ENCODE measurements around the gene SNX18.
A peak's percentile ranks its signal among the peaks of the same experiment; 100 is the strongest.
"Not testable (repeated sequence)": the region's sequence is repeated elsewhere in the genome, so short reads cannot be mapped to it uniquely, and the experiment has no call there.

The SNX18 gene, protein sequence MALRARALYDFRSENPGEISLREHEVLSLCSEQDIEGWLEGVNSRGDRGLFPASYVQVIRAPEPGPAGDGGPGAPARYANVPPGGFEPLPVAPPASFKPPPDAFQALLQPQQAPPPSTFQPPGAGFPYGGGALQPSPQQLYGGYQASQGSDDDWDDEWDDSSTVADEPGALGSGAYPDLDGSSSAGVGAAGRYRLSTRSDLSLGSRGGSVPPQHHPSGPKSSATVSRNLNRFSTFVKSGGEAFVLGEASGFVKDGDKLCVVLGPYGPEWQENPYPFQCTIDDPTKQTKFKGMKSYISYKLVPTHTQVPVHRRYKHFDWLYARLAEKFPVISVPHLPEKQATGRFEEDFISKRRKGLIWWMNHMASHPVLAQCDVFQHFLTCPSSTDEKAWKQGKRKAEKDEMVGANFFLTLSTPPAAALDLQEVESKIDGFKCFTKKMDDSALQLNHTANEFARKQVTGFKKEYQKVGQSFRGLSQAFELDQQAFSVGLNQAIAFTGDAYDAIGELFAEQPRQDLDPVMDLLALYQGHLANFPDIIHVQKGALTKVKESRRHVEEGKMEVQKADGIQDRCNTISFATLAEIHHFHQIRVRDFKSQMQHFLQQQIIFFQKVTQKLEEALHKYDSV

DNA sequence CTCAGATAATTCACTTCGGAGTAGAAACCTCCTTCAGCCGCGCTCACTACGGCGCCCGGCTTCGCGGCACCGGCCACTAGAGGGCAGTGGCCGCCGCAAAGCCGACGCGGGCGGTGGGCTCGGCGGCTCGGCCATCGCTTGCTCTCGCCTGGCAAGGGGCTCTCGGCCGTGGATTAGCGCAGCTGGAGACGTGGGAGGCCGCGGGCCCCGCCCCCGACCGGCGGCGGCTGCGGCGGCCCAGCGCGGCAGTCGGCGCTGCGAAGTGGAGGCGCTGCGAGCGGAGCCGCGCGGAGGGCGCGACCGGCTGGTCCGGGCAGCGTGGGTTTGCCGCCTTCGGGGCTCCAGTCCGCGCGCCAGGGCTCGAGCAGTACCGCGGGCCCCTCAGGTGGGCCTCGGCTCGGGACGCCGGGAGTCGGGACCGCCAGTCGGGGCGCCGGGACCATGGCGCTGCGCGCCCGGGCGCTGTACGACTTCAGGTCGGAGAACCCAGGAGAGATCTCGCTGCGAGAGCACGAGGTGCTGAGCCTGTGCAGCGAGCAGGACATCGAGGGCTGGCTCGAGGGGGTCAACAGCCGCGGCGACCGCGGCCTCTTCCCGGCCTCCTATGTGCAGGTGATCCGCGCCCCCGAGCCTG lies at the start of gene SNX18:
Gene SNX18 (plus strand): TSS at position 248 of the 634 bp plus-strand sequence. CDS start 194 bp downstream, at position 442.
- Mint-ChIP-seq H3K4me3 (peak within 1 kb of the TSS; percentile 83), H3K27ac (peak within 1 kb of the TSS; percentile 74), H3K27me3 (peaks cover 21% of the 10 kb centered on the region), H3K4me1 (peaks cover 47% of the 10 kb centered on the region), H3K36me3 (peaks cover 34% of the 10 kb centered on the region), H3K9me3 (no peaks in the 10 kb centered on the region)
- CTCF ChIA-PET: interaction anchor here (0.6 to 5.3 kb wide), 30 partner anchors 21 to 427 kb away, joined by 3 to 100 read pairs (median 4); no protein-coding TSS in a partner anchor
- peak; percentile 93 for DNase-seq

DNA sequence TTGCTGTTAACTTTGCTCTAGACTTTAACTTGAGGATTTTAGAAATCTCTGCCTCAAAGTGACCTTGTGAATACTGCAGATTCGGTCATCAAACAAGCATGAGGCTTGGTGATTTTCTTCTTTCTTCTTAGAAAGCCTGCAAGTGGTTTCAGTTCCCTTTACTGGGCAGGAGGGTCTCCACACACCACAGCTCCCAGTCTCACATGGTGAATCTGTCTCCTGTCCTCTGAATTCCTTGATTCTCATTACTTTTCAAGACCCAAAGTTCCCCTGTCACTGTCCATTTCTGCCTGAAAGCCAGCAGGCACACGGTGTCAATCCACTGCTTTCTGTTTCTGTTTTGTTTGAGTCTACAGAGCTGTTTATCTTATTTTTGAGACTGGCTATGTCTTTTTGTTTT lies 47.9 kb upstream of the SNX18 start:
- CTCF ChIA-PET: no interaction called here
- H3K27me3 Mint-ChIP-seq: peaks cover 6% of the 10 kb centered on the region
- H3K36me3 Mint-ChIP-seq: no peaks in the 10 kb centered on the region
- DNase-seq: no peak
- peak overlapping the region; percentile 1 for H3K4me3 Mint-ChIP-seq
- H3K27ac Mint-ChIP-seq: no peak overlapping the region
- H3K4me1 Mint-ChIP-seq: peaks cover 5% of the 10 kb centered on the region
- H3K9me3 Mint-ChIP-seq: no peaks in the 10 kb centered on the region

DNA sequence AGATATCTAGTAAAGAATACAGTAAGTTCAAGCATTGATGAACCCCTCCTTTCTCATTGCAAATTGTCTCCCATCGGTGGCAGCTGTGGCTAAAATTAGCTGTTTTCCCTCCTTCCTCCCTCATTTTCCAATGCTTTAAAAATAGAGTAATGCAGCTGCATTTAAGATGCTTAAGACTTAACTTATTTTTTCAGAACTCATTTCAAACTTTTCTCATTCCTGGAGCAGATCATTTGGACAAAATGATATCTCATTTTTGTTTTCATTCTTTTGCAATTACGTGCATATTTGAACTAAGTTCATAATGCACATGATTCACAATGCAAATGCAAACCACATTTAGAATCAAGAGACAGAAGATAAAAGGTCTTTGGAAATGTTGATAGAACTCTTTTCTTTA lies 47.4 kb upstream of the SNX18 start:
- Mint-ChIP-seq H3K27me3 (peaks cover 6% of the 10 kb centered on the region), H3K4me3 (no peak overlapping the region), H3K9me3 (no peaks in the 10 kb centered on the region), H3K36me3 (no peaks in the 10 kb centered on the region), H3K4me1 (peaks cover 5% of the 10 kb centered on the region), H3K27ac (no peak overlapping the region)
- DNase-seq: no peak
- CTCF ChIA-PET: interaction anchor here (1.1 kb wide), 1 partner anchor 49 kb away, joined by 3 read pairs; no protein-coding TSS in a partner anchor

DNA sequence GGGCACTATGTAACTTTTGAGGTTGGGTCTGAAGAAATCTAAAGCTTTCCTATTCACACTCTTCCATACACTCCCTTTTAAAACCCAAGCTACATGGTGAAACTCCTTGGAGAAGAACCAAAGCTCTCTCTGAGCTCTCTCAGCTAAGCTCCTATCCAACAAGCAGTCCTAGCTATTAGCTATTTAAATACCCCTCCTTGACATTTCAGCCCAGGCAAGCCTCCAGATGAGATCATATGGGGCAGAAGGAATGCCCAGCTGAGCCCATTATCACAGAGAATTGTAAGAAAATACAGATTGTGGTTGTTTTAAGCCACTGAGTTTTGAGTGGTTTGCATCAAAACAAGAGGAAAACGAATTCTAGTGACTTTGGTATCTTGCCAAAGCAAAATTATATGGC lies 46.9 kb upstream of the SNX18 start:
- no peaks in the 10 kb centered on the region for H3K36me3 Mint-ChIP-seq
- H3K27ac Mint-ChIP-seq: no peak overlapping the region
- CTCF ChIA-PET: interaction anchor here (1.1 kb wide), 1 partner anchor 49 kb away, joined by 3 read pairs; no protein-coding TSS in a partner anchor
- DNase-seq: no peak
- H3K4me3 Mint-ChIP-seq: no peak overlapping the region
- peaks cover 6% of the 10 kb centered on the region for H3K27me3 Mint-ChIP-seq
- peaks cover 5% of the 10 kb centered on the region for H3K4me1 Mint-ChIP-seq
- no peaks in the 10 kb centered on the region for H3K9me3 Mint-ChIP-seq

GRCh38 chr5:54471398-54471797 lies 46.2 kb upstream of the SNX18 start:
- CTCF ChIA-PET: interaction anchor here (0.6 to 1.3 kb wide), 3 partner anchors 10 to 529 kb away, joined by 3 to 6 read pairs (median 3); no protein-coding TSS in a partner anchor
- Mint-ChIP-seq H3K4me1 (peaks cover 5% of the 10 kb centered on the region), H3K27me3 (peaks cover 6% of the 10 kb centered on the region), H3K4me3 (no peak overlapping the region), H3K27ac (no peak overlapping the region), H3K36me3 (no peaks in the 10 kb centered on the region), H3K9me3 (no peaks in the 10 kb centered on the region)
- DNase-seq: no peak

DNA sequence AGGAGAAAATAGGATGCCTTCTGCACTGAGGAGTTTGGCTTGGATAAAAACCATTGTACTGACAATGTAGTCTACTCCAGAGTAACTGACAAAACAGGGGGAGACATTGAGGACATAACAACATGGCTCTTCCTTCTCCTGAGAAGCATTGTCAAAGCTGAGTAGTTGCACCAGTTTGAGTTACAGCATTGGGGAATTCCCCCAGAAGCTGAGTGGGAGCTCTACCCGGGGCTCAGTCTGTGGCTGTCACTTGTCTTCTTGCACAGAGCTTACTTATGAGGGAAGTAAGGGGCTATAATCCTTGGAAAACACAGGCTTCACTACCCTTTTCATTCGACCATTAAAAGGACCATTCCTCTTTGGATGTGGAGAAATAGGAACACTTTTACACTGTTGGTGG lies 40.9 kb upstream of the SNX18 start:
- H3K9me3 Mint-ChIP-seq: no peaks in the 10 kb centered on the region
- CTCF ChIA-PET: interaction anchor here (0.9 kb wide), 1 partner anchor 13 kb away, joined by 4 read pairs; no protein-coding TSS in a partner anchor
- H3K27me3 Mint-ChIP-seq: peaks cover 19% of the 10 kb centered on the region
- no peak overlapping the region for H3K4me3 Mint-ChIP-seq
- no peak overlapping the region for H3K27ac Mint-ChIP-seq
- H3K4me1 Mint-ChIP-seq: no peaks in the 10 kb centered on the region
- no peaks in the 10 kb centered on the region for H3K36me3 Mint-ChIP-seq
- no peak for DNase-seq

DNA sequence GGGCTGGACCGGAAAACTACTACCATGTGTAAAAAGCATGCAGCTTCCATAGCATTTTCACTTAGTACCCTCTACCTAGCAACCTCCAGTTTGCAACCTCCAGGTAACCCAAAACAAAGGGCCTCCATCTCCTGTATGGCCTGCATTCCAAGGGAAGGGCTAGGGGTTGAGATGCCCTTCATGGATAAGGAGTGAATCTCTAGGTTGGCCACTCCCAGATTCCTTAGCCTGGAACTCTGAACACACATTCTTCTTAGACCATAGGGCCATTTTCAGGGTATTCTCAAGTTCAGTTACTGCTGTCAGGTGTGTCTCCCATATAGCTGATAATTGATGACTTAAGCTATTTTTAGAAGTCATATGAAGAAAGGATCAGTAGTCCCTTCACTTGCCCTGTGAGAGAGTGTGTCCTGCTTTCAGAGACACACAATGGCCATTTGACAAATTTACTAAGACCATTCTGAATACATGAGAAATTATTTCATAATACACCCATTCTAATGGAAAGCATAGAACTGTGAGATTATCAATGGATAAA lies 39.5 kb upstream of the SNX18 start:
- no peak overlapping the region for H3K27ac Mint-ChIP-seq
- H3K36me3 Mint-ChIP-seq: no peaks in the 10 kb centered on the region
- CTCF ChIA-PET: interaction anchor here (1.6 kb wide), 1 partner anchor 11 kb away, joined by 3 read pairs; no protein-coding TSS in a partner anchor
- peaks cover 19% of the 10 kb centered on the region for H3K27me3 Mint-ChIP-seq
- H3K9me3 Mint-ChIP-seq: no peaks in the 10 kb centered on the region
- no peaks in the 10 kb centered on the region for H3K4me1 Mint-ChIP-seq
- no peak overlapping the region for H3K4me3 Mint-ChIP-seq
- DNase-seq: no peak

- CTCF ChIA-PET: interaction anchor here (1.1 to 1.6 kb wide), 2 partner anchors 8 to 9 kb away, joined by 3 to 5 read pairs; no protein-coding TSS in a partner anchor
- H3K4me3 Mint-ChIP-seq: no peak overlapping the region
- no peak for DNase-seq
- H3K27ac Mint-ChIP-seq: peak overlapping the region; percentile 5
- H3K36me3 Mint-ChIP-seq: no peaks in the 10 kb centered on the region
- no peaks in the 10 kb centered on the region for H3K4me1 Mint-ChIP-seq
- H3K9me3 Mint-ChIP-seq: no peaks in the 10 kb centered on the region
- peaks cover 23% of the 10 kb centered on the region for H3K27me3 Mint-ChIP-seq
Measured at GRCh38 chr5:54480296-54480695, 37.3 kb upstream of the SNX18 start.

- DNase-seq: no peak
- no peaks in the 10 kb centered on the region for H3K36me3 Mint-ChIP-seq
- peaks cover 26% of the 10 kb centered on the region for H3K27me3 Mint-ChIP-seq
- CTCF ChIA-PET: interaction anchor here (0.5 kb wide), 1 partner anchor 12 kb away, joined by 3 read pairs; no protein-coding TSS in a partner anchor
- no peaks in the 10 kb centered on the region for H3K4me1 Mint-ChIP-seq
- H3K27ac Mint-ChIP-seq: no peak overlapping the region
- H3K9me3 Mint-ChIP-seq: no peaks in the 10 kb centered on the region
- H3K4me3 Mint-ChIP-seq: no peak overlapping the region
Measured at GRCh38 chr5:54484219-54484894, 33.2 kb upstream of the SNX18 start.

DNA sequence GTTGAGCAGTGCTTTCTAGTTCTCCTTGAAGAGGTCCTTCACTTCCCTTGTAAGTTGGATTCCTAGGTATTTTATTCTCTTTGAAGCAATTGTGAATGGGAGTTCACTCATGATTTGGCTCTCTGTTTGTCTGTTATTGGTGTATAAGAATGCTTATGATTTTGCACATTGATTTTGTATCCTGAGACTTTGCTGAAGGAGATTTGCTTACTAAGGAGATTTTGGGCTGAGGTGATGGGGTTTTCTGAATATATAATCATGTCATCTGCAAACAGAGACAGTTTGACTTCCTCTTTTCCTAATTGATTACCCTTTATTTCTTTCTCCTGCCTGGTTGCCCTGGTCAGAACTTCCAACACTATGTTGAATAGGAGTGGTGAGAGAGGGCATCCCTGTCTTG lies 31.9 kb upstream of the SNX18 start:
- H3K36me3 Mint-ChIP-seq, DNase-seq, H3K27ac Mint-ChIP-seq, H3K4me3 Mint-ChIP-seq, H3K4me1 Mint-ChIP-seq, H3K9me3 Mint-ChIP-seq, CTCF ChIA-PET: not testable (repeated sequence)
- H3K27me3 Mint-ChIP-seq: peaks cover 16% of the 10 kb centered on the region

DNA sequence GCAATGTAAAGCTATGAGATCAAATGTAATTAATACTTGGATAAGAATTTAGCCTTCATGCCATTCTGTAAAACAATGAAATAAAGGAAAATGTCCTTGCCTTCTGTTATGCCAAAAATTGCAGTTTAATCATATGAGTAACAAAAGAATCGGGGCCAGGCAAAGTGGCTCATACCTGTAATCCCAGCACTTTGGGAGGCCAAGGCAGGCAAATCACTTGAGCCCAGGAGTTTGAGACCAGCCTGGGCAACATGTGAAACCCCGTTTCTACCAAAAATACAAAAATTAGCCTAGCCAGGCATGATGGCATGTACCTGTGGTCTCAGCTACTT lies 27.9 kb upstream of the SNX18 start:
- H3K9me3 Mint-ChIP-seq, H3K36me3 Mint-ChIP-seq, H3K27me3 Mint-ChIP-seq, H3K27ac Mint-ChIP-seq, H3K4me1 Mint-ChIP-seq, H3K4me3 Mint-ChIP-seq, DNase-seq: not testable (repeated sequence)
- CTCF ChIA-PET: interaction anchor here (0.6 to 3.7 kb wide), 34 partner anchors 9 to 406 kb away, joined by 3 to 31 read pairs (median 4); no protein-coding TSS in a partner anchor

DNA sequence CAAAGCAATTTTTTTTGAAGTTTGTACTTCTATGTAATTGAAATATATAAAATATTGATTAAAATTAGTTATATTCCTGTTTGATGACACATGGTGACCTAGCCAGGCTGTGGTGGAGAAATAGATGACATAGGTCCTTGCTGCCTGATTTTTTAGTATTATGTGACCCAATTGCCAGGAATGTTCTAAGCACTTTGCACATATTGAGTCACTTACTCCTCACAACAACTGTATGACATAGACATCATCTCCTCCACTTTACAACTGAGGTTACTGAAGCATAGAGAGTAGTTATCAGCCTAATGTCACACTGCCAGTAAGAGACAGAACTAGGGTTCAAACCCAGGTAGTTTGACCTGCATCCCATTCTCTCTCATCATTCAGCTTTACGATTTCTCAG lies 26.2 kb upstream of the SNX18 start:
- Mint-ChIP-seq H3K4me1 (no peaks in the 10 kb centered on the region), H3K9me3 (no peaks in the 10 kb centered on the region), H3K4me3 (no peak overlapping the region), H3K36me3 (no peaks in the 10 kb centered on the region), H3K27ac (no peak overlapping the region), H3K27me3 (peaks cover 8% of the 10 kb centered on the region)
- no peak for DNase-seq
- CTCF ChIA-PET: no interaction called here

DNA sequence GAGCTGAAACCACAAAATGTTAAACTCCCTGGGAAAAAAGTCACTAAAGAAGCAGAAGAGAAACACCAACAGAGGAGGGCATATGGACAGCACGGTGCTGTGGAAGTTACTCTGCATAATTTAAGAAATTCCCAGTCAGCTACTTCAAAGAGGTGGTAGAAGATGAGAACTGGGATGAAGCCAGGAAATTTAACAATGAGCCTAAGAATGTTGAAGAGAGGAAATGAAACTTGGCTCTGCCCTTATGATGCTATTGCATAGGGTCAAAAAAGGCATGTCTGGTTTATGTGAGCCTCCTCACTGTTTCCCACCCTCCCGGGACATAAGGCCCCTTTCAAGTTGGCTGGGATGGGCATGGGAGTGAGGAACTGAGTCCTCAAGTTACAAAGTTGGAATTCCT lies 25.4 kb upstream of the SNX18 start:
- Mint-ChIP-seq H3K27ac (no peak overlapping the region), H3K4me1 (no peaks in the 10 kb centered on the region), H3K9me3 (no peaks in the 10 kb centered on the region), H3K27me3 (peaks cover 13% of the 10 kb centered on the region), H3K4me3 (no peak overlapping the region), H3K36me3 (no peaks in the 10 kb centered on the region)
- CTCF ChIA-PET: interaction anchor here (1.1 to 1.3 kb wide), 2 partner anchors 73 to 353 kb away, joined by 3 to 4 read pairs; no protein-coding TSS in a partner anchor
- DNase-seq: no peak

All from activated naive CD4-positive, alpha-beta T cell treated with anti-CD3 and anti-CD28 coated beads, Interleukin-2, amount 10 ng/mL, durations not matched to agents 7 days and 5 days (primary cell).